Measurements from ENCODE around the gene LYST. TPM values are rescaled to one million over a fixed set of nuclear protein-coding genes. Genes with fewer than 3 reads are reported as not detected.

The LYST gene
- polyA plus RNA-seq, 1 donor (not counting 4 experiments of a cell fraction or from before 2014, with no cell fraction given): 24.7 TPM

GRCh38 chr1:235864931-235865525, 1.7 kb downstream of the LYST start:
- H3K36me3 ChIP-seq (ENCODE audit: control insufficient read depth in 2 of 2, extremely low read depth in 1 of 2, insufficient read depth in 2 of 2, low read length in 2 of 2): no peaks in the 10 kb centered on the region
- peak overlapping the region; percentile 95 for H3K4me2 ChIP-seq (ENCODE audit: control insufficient read depth, extremely low read depth, insufficient read depth, low read depth, low read length)
- TF ChIP-seq CTCF (optimal IDR thresholded peaks at IDR 0.05 in 1 of 3, IDR thresholded peaks at IDR 0.05 in 1 of 3, conservative IDR thresholded peaks at IDR 0.05 in 1 of 3; ENCODE audit: extremely low read depth in 1 of 3, insufficient read depth in 2 of 3, low read length in 3 of 3) (no peak), EZH2 (IDR thresholded peaks at IDR 0.05; ENCODE audit: low read length) (no peak)
- H3K27ac ChIP-seq (ENCODE audit: control insufficient read depth, insufficient read depth, low read length): no peak overlapping the region
- H2AFZ ChIP-seq (ENCODE audit: control insufficient read depth, low read length): no peak overlapping the region
- dilution Hi-C loops (cut with MboI; ENCODE audit: extremely low pct_ligation_motif_present, low sequenced_read_pairs): no loop called here
- no peaks in the 10 kb centered on the region for H3K9me3 ChIP-seq (ENCODE audit: control insufficient read depth, low read depth, low read length)
- no peak for FAIRE-seq
- H3K9me1 ChIP-seq (ENCODE audit: control insufficient read depth, extremely low read depth, insufficient read depth, low read length): no peaks in the 10 kb centered on the region
- H4K20me1 ChIP-seq (ENCODE audit: control insufficient read depth, extremely low read depth, insufficient read depth, low read length): no peaks in the 10 kb centered on the region
- no peaks in the 10 kb centered on the region for H3K27me3 ChIP-seq (ENCODE audit: control insufficient read depth, extremely low read depth, insufficient read depth, low read length)
- H3K9ac ChIP-seq (ENCODE audit: control insufficient read depth, extremely low read depth, insufficient read depth, low read length): peak overlapping the region; percentile 88
- DNase-seq (ENCODE audit: low read depth, low spot score): no peak
- H3K4me1 ChIP-seq (ENCODE audit: control insufficient read depth, extremely low read depth, insufficient read depth, low read length): peaks cover 22% of the 10 kb centered on the region
- H3K79me2 ChIP-seq (ENCODE audit: control insufficient read depth, insufficient read depth, low read length): peaks cover 57% of the 10 kb centered on the region
- H3K4me3 ChIP-seq (ENCODE audit: control insufficient read depth in 2 of 3, extremely low read depth in 1 of 3, insufficient read depth in 2 of 3, low read depth in 1 of 3, low read length in 3 of 3): peak overlapping the region; percentile 63 to 89 (median 76)

GRCh38 chr1:235864469-235864868, 2.2 kb downstream of the LYST start:
- FAIRE-seq: no peak
- H3K4me2 ChIP-seq (ENCODE audit: control insufficient read depth, extremely low read depth, insufficient read depth, low read depth, low read length): peak overlapping the region; percentile 95

More at GRCh38 chr1:235864469-235864868, 2.2 kb downstream of the LYST start:
- Histone ChIP-seq H3K9me1 (ENCODE audit: control insufficient read depth, extremely low read depth, insufficient read depth, low read length) (no peaks in the 10 kb centered on the region), H3K27ac (ENCODE audit: control insufficient read depth, insufficient read depth, low read length) (no peak overlapping the region), H3K27me3 (ENCODE audit: control insufficient read depth, extremely low read depth, insufficient read depth, low read length) (no peaks in the 10 kb centered on the region), H3K4me1 (ENCODE audit: control insufficient read depth, extremely low read depth, insufficient read depth, low read length) (peaks cover 22% of the 10 kb centered on the region), H3K79me2 (ENCODE audit: control insufficient read depth, insufficient read depth, low read length) (peaks cover 61% of the 10 kb centered on the region), H2AFZ (ENCODE audit: control insufficient read depth, low read length) (no peak overlapping the region), H3K4me3 (ENCODE audit: control insufficient read depth in 2 of 3, extremely low read depth in 1 of 3, insufficient read depth in 2 of 3, low read depth in 1 of 3, low read length in 3 of 3) (peak overlapping the region; percentile 2 to 89 (median 63)), H4K20me1 (ENCODE audit: control insufficient read depth, extremely low read depth, insufficient read depth, low read length) (no peaks in the 10 kb centered on the region), H3K9ac (ENCODE audit: control insufficient read depth, extremely low read depth, insufficient read depth, low read length) (peak overlapping the region; percentile 88), H3K36me3 (ENCODE audit: control insufficient read depth in 2 of 2, extremely low read depth in 1 of 2, insufficient read depth in 2 of 2, low read length in 2 of 2) (no peaks in the 10 kb centered on the region), H3K9me3 (ENCODE audit: control insufficient read depth, low read depth, low read length) (no peaks in the 10 kb centered on the region)
- dilution Hi-C loops (cut with MboI; ENCODE audit: extremely low pct_ligation_motif_present, low sequenced_read_pairs): no loop called here
- DNase-seq (ENCODE audit: low read depth, low spot score): no peak
- TF ChIP-seq CTCF (optimal IDR thresholded peaks at IDR 0.05 in 1 of 3, IDR thresholded peaks at IDR 0.05 in 1 of 3, conservative IDR thresholded peaks at IDR 0.05 in 1 of 3; ENCODE audit: extremely low read depth in 1 of 3, insufficient read depth in 2 of 3, low read length in 3 of 3) (no peak), EZH2 (IDR thresholded peaks at IDR 0.05; ENCODE audit: low read length) (no peak)
